HG02759 (cell line): ENCODE data around the gene PPP5C.

ENCODE experiments used
- ATAC-seq: cut with Tn5 transposase; IDR thresholded peaks from one replicate; pipeline ENCODE4 v1.9.1; 2021; ENCODE audit warnings: mild to moderate bottlenecking, moderate library complexity; ENCODE audit not compliant: unreplicated experiment

PPP5C gene

GRCh38 chr19:46328079-46328478, 18.8 kb upstream of the PPP5C start:
- ATAC-seq: no peak

- ATAC-seq: no peak
Observed at GRCh38 chr19:46330319-46330918, 16.5 kb upstream of the PPP5C start.

- no peak for ATAC-seq
Observed at GRCh38 chr19:46337487-46337886, 9.4 kb upstream of the PPP5C start.

- ATAC-seq: no peak
Observed at GRCh38 chr19:46339446-46339845, 7.4 kb upstream of the PPP5C start.

GRCh38 chr19:46340051-46340659, 6.7 kb upstream of the PPP5C start:
- ATAC-seq: no peak

GRCh38 chr19:46341937-46342336, 5.0 kb upstream of the PPP5C start:
- no peak for ATAC-seq

- no peak for ATAC-seq
Observed at GRCh38 chr19:46344363-46344762, 2.5 kb upstream of the PPP5C start.

GRCh38 chr19:46345157-46345556, 1.7 kb upstream of the PPP5C start:
- ATAC-seq: no peak

GRCh38 chr19:46347572-46347883, 641 bp downstream of the PPP5C start:
- no peak for ATAC-seq

- ATAC-seq: no peak
Observed at GRCh38 chr19:46347985-46348384, 1.1 kb downstream of the PPP5C start.

GRCh38 chr19:46349311-46349993, 2.6 kb downstream of the PPP5C start:
- no peak for ATAC-seq

GRCh38 chr19:46350029-46350757, 3.3 kb downstream of the PPP5C start:
- no peak for ATAC-seq

- no peak for ATAC-seq
Observed at GRCh38 chr19:46350758-46351159, 3.9 kb downstream of the PPP5C start.

- no peak for ATAC-seq
Observed at GRCh38 chr19:46351241-46352041, 4.6 kb downstream of the PPP5C start.

- ATAC-seq: no peak
Observed at GRCh38 chr19:46353730-46354528, 7.0 kb downstream of the PPP5C start.

GRCh38 chr19:46355234-46356148, 8.6 kb downstream of the PPP5C start:
- no peak for ATAC-seq

GRCh38 chr19:46356149-46357055, 9.5 kb downstream of the PPP5C start:
- no peak for ATAC-seq
